ENCODE results near the gene PRKCZ. TPM values are rescaled to one million over a fixed set of nuclear protein-coding genes. Genes with fewer than 3 reads are reported as not detected.
A peak's percentile ranks its signal among the peaks of the same experiment; 100 is the strongest.

The PRKCZ gene
- total and polyA plus RNA-seq, 2 experiments from 2014 or later: 26.2 to 36.9 TPM

DNA sequence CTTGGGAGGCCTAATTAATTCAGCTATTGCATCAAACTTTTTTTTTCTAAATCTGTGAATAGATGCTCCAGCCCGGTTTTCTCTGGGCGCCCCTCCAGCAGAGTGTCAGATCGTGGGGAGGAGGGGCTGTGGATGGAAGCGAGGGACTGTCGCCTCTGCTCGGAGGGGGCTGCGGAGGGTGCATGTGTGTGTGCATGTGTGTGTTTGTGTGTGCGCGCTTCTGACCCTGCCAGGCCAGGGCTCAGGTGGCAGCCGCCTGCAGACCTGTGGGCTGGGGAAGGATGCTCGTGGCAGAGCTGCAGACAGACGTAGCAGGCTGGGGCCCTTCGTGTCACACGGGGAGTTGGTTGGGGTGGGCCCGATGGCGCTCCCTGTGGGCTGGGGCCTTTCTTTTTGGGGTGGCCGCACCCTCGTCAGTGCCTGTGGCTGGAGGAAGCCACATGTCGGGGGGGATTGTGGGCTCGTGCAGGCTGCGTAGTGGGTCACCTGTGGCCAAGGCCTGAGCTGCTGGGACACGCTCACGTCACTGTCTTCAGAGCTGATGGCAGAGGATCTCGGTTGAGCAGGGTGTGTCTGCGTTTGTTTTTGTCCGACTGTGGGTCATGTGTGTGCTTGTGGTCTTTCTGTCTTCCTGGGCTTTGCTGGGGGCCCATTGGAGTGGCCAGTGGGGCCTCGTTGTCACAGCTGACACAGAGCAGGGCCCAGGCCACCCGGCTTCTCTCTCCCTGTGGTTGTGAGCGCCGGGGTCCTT lies 180.7 kb downstream of the PRKCZ start:
- Histone ChIP-seq H3K4me3 (peak overlapping the region; percentile 85), H3K27ac (ENCODE audit: low read depth) (no peak overlapping the region), H3K27me3 (ENCODE audit: insufficient read depth) (no peaks in the 10 kb centered on the region), H4K20me1 (replicated peaks; ENCODE audit: insufficient read depth) (peaks cover 54% of the 10 kb centered on the region), H3F3A (replicated peaks; ENCODE audit: low read depth) (peaks cover 13% of the 10 kb centered on the region; the same call in 1 of the 2 replicates), H3K4me2 (peak overlapping the region; percentile 99), H3K4me1 (ENCODE audit: insufficient read depth) (peaks cover 39% of the 10 kb centered on the region; the same call in 1 of the 2 replicates), H3K79me2 (replicated peaks; ENCODE audit: insufficient read depth) (peaks cover 72% of the 10 kb centered on the region), H3K9me2 (ENCODE audit: insufficient read depth) (no peaks in the 10 kb centered on the region), H2AFZ (no peak overlapping the region), H3K36me3 (ENCODE audit: insufficient read depth) (no peaks in the 10 kb centered on the region)
- peaks cover 48% of the 10 kb centered on the region for H3K4me1 Mint-ChIP-seq
- peaks cover 10% of the 10 kb centered on the region for H3K36me3 Mint-ChIP-seq (ENCODE audit: low read depth)
- TF ChIP-seq, protein P1, sequence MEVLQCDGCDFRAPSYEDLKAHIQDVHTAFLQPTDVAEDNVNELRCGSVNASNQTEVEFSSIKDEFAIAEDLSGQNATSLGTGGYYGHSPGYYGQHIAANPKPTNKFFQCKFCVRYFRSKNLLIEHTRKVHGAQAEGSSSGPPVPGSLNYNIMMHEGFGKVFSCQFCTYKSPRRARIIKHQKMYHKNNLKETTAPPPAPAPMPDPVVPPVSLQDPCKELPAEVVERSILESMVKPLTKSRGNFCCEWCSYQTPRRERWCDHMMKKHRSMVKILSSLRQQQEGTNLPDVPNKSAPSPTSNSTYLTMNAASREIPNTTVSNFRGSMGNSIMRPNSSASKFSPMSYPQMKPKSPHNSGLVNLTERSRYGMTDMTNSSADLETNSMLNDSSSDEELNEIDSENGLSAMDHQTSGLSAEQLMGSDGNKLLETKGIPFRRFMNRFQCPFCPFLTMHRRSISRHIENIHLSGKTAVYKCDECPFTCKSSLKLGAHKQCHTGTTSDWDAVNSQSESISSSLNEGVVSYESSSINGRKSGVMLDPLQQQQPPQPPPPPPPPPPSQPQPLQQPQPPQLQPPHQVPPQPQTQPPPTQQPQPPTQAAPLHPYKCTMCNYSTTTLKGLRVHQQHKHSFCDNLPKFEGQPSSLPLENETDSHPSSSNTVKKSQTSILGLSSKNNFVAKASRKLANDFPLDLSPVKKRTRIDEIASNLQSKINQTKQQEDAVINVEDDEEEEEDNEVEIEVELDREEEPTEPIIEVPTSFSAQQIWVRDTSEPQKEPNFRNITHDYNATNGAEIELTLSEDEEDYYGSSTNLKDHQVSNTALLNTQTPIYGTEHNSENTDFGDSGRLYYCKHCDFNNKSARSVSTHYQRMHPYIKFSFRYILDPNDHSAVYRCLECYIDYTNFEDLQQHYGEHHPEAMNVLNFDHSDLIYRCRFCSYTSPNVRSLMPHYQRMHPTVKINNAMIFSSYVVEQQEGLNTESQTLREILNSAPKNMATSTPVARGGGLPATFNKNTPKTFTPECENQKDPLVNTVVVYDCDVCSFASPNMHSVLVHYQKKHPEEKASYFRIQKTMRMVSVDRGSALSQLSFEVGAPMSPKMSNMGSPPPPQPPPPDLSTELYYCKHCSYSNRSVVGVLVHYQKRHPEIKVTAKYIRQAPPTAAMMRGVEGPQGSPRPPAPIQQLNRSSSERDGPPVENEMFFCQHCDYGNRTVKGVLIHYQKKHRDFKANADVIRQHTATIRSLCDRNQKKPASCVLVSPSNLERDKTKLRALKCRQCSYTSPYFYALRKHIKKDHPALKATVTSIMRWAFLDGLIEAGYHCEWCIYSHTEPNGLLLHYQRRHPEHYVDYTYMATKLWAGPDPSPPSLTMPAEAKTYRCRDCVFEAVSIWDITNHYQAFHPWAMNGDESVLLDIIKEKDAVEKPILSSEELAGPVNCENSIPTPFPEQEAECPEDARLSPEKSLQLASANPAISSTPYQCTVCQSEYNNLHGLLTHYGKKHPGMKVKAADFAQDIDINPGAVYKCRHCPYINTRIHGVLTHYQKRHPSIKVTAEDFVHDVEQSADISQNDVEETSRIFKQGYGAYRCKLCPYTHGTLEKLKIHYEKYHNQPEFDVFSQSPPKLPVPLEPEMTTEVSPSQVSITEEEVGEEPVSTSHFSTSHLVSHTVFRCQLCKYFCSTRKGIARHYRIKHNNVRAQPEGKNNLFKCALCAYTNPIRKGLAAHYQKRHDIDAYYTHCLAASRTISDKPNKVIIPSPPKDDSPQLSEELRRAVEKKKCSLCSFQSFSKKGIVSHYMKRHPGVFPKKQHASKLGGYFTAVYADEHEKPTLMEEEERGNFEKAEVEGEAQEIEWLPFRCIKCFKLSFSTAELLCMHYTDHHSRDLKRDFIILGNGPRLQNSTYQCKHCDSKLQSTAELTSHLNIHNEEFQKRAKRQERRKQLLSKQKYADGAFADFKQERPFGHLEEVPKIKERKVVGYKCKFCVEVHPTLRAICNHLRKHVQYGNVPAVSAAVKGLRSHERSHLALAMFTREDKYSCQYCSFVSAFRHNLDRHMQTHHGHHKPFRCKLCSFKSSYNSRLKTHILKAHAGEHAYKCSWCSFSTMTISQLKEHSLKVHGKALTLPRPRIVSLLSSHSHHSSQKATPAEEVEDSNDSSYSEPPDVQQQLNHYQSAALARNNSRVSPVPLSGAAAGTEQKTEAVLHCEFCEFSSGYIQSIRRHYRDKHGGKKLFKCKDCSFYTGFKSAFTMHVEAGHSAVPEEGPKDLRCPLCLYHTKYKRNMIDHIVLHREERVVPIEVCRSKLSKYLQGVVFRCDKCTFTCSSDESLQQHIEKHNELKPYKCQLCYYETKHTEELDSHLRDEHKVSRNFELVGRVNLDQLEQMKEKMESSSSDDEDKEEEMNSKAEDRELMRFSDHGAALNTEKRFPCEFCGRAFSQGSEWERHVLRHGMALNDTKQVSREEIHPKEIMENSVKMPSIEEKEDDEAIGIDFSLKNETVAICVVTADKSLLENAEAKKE (CRISPR knock-in tag; IDR thresholded peaks at IDR 0.05): no peak
- no peak for TF ChIP-seq NANOG (IDR thresholded peaks at IDR 0.05; ENCODE audit: borderline replicate concordance)
- no peak for TF ChIP-seq ZNF331 (CRISPR knock-in tag; IDR thresholded peaks at IDR 0.05; ENCODE audit: low read depth)
- no peak for TF ChIP-seq JUNB (IDR thresholded peaks at IDR 0.05; ENCODE audit: unreplicated experiment)
- TF ChIP-seq, protein P2, sequence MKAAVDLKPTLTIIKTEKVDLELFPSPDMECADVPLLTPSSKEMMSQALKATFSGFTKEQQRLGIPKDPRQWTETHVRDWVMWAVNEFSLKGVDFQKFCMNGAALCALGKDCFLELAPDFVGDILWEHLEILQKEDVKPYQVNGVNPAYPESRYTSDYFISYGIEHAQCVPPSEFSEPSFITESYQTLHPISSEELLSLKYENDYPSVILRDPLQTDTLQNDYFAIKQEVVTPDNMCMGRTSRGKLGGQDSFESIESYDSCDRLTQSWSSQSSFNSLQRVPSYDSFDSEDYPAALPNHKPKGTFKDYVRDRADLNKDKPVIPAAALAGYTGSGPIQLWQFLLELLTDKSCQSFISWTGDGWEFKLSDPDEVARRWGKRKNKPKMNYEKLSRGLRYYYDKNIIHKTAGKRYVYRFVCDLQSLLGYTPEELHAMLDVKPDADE (IDR thresholded peaks at IDR 0.05): no peak
- no peak for TF ChIP-seq ZNF114 (CRISPR knock-in tag; IDR thresholded peaks at IDR 0.05)
- ATAC-seq: no peak
- H3K27ac Mint-ChIP-seq: peak overlapping the region; percentile 69; the same call in 1 of the 2 replicates
- no peaks in the 10 kb centered on the region; the same call in 2 of the 3 replicates for H3K9me3 Mint-ChIP-seq
- peaks cover 21% of the 10 kb centered on the region for H3K27me3 Mint-ChIP-seq (ENCODE audit: insufficient read depth, low read depth, poor library complexity)
- H3K4me3 Mint-ChIP-seq: peak overlapping the region; percentile 97
- peak; percentile 20 for DNase-seq (ENCODE audit: low spot score)
